Measurements from ENCODE around the gene ZSCAN2. TPM values are rescaled to one million over a fixed set of nuclear protein-coding genes. Genes with fewer than 3 reads are reported as not detected.

ZSCAN2 gene
- total RNA-seq, 4 donors from 2014 or later, result 0.59 to 30.0 (median 5.3) TPM

- Histone ChIP-seq H3K36me3 (no peaks in the 10 kb centered on the region), H3K27me3 (no peaks in the 10 kb centered on the region), H3K4me3 (no peak overlapping the region), H3K27ac (no peak overlapping the region), H3K4me1 (no peaks in the 10 kb centered on the region), H3K9me3 (no peaks in the 10 kb centered on the region)
- DNase-seq, result no peak
- no peak for TF ChIP-seq CTCF (IDR thresholded peaks at IDR 0.05)
- no peak for TF ChIP-seq POLR2A (IDR thresholded peaks at IDR 0.05)
- intact Hi-C loops (cut with DNase I; ENCODE audit: low total_unique reads), result no loop called here
These were observed 43.0 kb downstream of the ZSCAN2 start for GRCh38 chr15:84643838-84644237.

GRCh38 chr15:84645496-84645895 is 44.7 kb downstream of the ZSCAN2 start:
- Histone ChIP-seq H3K27ac (no peak overlapping the region), H3K36me3 (no peaks in the 10 kb centered on the region), H3K9me3 (no peaks in the 10 kb centered on the region), H3K4me3 (no peak overlapping the region), H3K4me1 (no peaks in the 10 kb centered on the region), H3K27me3 (no peaks in the 10 kb centered on the region)
- intact Hi-C loops (cut with DNase I; ENCODE audit: low total_unique reads), result no loop called here
- TF ChIP-seq CTCF (IDR thresholded peaks at IDR 0.05), result no peak
- TF ChIP-seq POLR2A (IDR thresholded peaks at IDR 0.05), result no peak
- no peak for DNase-seq

- no peak for DNase-seq
- no peaks in the 10 kb centered on the region for H3K36me3 ChIP-seq
These were observed 45.2 kb downstream of the ZSCAN2 start for GRCh38 chr15:84645997-84646396.

GRCh38 chr15:84647726-84648125 is 46.9 kb downstream of the ZSCAN2 start:
- H3K9me3 ChIP-seq, result no peaks in the 10 kb centered on the region
- no peak overlapping the region for H3K4me3 ChIP-seq
- peaks cover 3% of the 10 kb centered on the region in 2 donors for H3K4me1 ChIP-seq
- no peak overlapping the region for H3K27ac ChIP-seq
- intact Hi-C loops (cut with DNase I; ENCODE audit: low total_unique reads), result no loop called here
- no peak for DNase-seq
- H3K27me3 ChIP-seq, result no peaks in the 10 kb centered on the region
- TF ChIP-seq CTCF (IDR thresholded peaks at IDR 0.05) (no peak), POLR2A (IDR thresholded peaks at IDR 0.05) (no peak)
- no peaks in the 10 kb centered on the region for H3K36me3 ChIP-seq

More at GRCh38 chr15:84645997-84646396, 45.2 kb downstream of the ZSCAN2 start:
- TF ChIP-seq POLR2A (IDR thresholded peaks at IDR 0.05), result no peak
- TF ChIP-seq CTCF (IDR thresholded peaks at IDR 0.05), result no peak
- Histone ChIP-seq H3K4me3 (no peak overlapping the region), H3K9me3 (no peaks in the 10 kb centered on the region), H3K4me1 (no peaks in the 10 kb centered on the region), H3K27ac (no peak overlapping the region), H3K27me3 (no peaks in the 10 kb centered on the region)
- intact Hi-C loops (cut with DNase I; ENCODE audit: low total_unique reads), result no loop called here

- DNase-seq, result no peak
- TF ChIP-seq POLR2A (IDR thresholded peaks at IDR 0.05), result no peak
- TF ChIP-seq CTCF (IDR thresholded peaks at IDR 0.05), result no peak
- intact Hi-C loops (cut with DNase I; ENCODE audit: low total_unique reads), result no loop called here
- Histone ChIP-seq H3K27ac (no peak overlapping the region), H3K27me3 (no peaks in the 10 kb centered on the region), H3K9me3 (no peaks in the 10 kb centered on the region), H3K36me3 (no peaks in the 10 kb centered on the region), H3K4me3 (no peak overlapping the region), H3K4me1 (peaks cover 5 to 11% of the 10 kb centered on the region in 2 donors)
These were observed 47.7 kb downstream of the ZSCAN2 start for GRCh38 chr15:84648539-84648938.

All from uterus (tissue), 4 donors.